HL-60 (cell line): ENCODE measurements around the gene OPTC.

Source experiments
- DNase-seq, 2 experiments: peaks; one replicate each; pipeline ENCODE4 v3.0.0-alpha.2; 2010 to 2020; ENCODE audit warnings: low read depth in 1 of 2, low spot score in 1 of 2
- H3K27ac ChIP-seq: fragments of 250-450 bp; sonication (Bioruptor Pico); replicated peaks from 2 replicates; pipeline ENCODE4 v1.5.1; 2020; ENCODE audit warnings: mild to moderate bottlenecking, moderate library complexity
- H3K27me3 ChIP-seq: fragments of 250-450 bp; sonication (Bioruptor Pico); 2 replicates; pipeline ENCODE4 v1.5.1; 2021; ENCODE audit warnings: mild to moderate bottlenecking, moderate library complexity; ENCODE audit not compliant: insufficient read depth, poor library complexity, severe bottlenecking
- H3K4me3 ChIP-seq: replicated peaks from 2 replicates; pipeline ENCODE4 v1.5.1; 2011; ENCODE audit warnings: mild to moderate bottlenecking, control low read depth, low read length; ENCODE audit not compliant: insufficient read depth
- CTCF ChIP-seq: IDR thresholded peaks from one replicate; pipeline ENCODE4 v1.5.1; 2011; ENCODE audit warnings: low read length, control low read depth, inconsistent platforms; ENCODE audit not compliant: insufficient read depth
- GABPA ChIP-seq: IDR thresholded peaks from 2 replicates; pipeline ENCODE4 v1.6.1; 2012; ENCODE audit warnings: low read depth
- POLR2AphosphoS5 ChIP-seq: IDR thresholded peaks from 2 replicates; pipeline ENCODE4 v1.6.1; 2012; ENCODE audit warnings: low read depth
- REST ChIP-seq: IDR thresholded peaks from 2 replicates; pipeline ENCODE4 v1.6.1; 2012; ENCODE audit warnings: low read depth; ENCODE audit not compliant: insufficient replicate concordance
- SPI1 ChIP-seq: IDR thresholded peaks from 2 replicates; pipeline ENCODE4 v1.6.1; 2012; ENCODE audit warnings: low read depth, mild to moderate bottlenecking, borderline replicate concordance

Gene OPTC

GRCh38 chr1:203554071-203554470, 60.1 kb downstream of the OPTC start:
- TF ChIP-seq POLR2AphosphoS5 (no peak), REST (no peak), SPI1 (no peak), CTCF (no peak), GABPA (no peak)
- no peak overlapping the region for H3K4me3 ChIP-seq
- H3K27me3 ChIP-seq: no peaks in the 10 kb centered on the region
- no peak for DNase-seq
- no peak overlapping the region for H3K27ac ChIP-seq

GRCh38 chr1:203555076-203555475, 61.1 kb downstream of the OPTC start:
- TF ChIP-seq POLR2AphosphoS5: no peak
- TF ChIP-seq SPI1: no peak
- TF ChIP-seq GABPA: no peak
- no peak for TF ChIP-seq CTCF
- TF ChIP-seq REST: no peak
- DNase-seq: no peak
- Histone ChIP-seq H3K4me3 (no peak overlapping the region), H3K27ac (no peak overlapping the region), H3K27me3 (no peaks in the 10 kb centered on the region)

GRCh38 chr1:203555511-203556046, 61.6 kb downstream of the OPTC start:
- H3K4me3 ChIP-seq: no peak overlapping the region
- H3K27me3 ChIP-seq: no peaks in the 10 kb centered on the region
- no peak for DNase-seq
- H3K27ac ChIP-seq: no peak overlapping the region
- TF ChIP-seq POLR2AphosphoS5 (no peak), CTCF (no peak), GABPA (no peak), SPI1 (no peak), REST (no peak)
